Measurements from ENCODE around the gene C6orf141.

Gene C6orf141

GRCh38 chr6:49528571-49528970 is 21.9 kb upstream of the C6orf141 start:
- Histone ChIP-seq H3K9me3 (ENCODE audit: insufficient read depth, low read depth, low read length) (no peaks in the 10 kb centered on the region), H3K9ac (ENCODE audit: low read depth, low read length, poor library complexity, severe bottlenecking) (no peak overlapping the region), H3K4me2 (ENCODE audit: low read depth, low read length, poor library complexity, severe bottlenecking) (no peak overlapping the region), H3K36me3 (ENCODE audit: insufficient read depth, low read length) (no peaks in the 10 kb centered on the region), H2AFZ (ENCODE audit: low read length) (no peak overlapping the region), H3K9me2 (replicated peaks; ENCODE audit: low read depth, low read length) (no peaks in the 10 kb centered on the region), H3K4me1 (ENCODE audit: insufficient read depth, low read length, poor library complexity, severe bottlenecking) (no peaks in the 10 kb centered on the region), H3K27me3 (ENCODE audit: insufficient read depth, low read length, poor library complexity, severe bottlenecking) (no peaks in the 10 kb centered on the region), H4K20me1 (ENCODE audit: insufficient read depth, low read length, poor library complexity, severe bottlenecking) (no peaks in the 10 kb centered on the region), H3K79me2 (ENCODE audit: insufficient read depth, low read length) (no peaks in the 10 kb centered on the region), H3F3A (ENCODE audit: low read depth) (no peaks in the 10 kb centered on the region), H3K4me3 (ENCODE audit: low read length, poor library complexity, severe bottlenecking) (no peak overlapping the region)
- TF ChIP-seq EZH2phosphoT487 (IDR thresholded peaks at IDR 0.05; ENCODE audit: borderline replicate concordance), result no peak
- TF ChIP-seq CTCF (conservative IDR thresholded peaks at IDR 0.05; ENCODE audit: low read length), result no peak

DNA sequence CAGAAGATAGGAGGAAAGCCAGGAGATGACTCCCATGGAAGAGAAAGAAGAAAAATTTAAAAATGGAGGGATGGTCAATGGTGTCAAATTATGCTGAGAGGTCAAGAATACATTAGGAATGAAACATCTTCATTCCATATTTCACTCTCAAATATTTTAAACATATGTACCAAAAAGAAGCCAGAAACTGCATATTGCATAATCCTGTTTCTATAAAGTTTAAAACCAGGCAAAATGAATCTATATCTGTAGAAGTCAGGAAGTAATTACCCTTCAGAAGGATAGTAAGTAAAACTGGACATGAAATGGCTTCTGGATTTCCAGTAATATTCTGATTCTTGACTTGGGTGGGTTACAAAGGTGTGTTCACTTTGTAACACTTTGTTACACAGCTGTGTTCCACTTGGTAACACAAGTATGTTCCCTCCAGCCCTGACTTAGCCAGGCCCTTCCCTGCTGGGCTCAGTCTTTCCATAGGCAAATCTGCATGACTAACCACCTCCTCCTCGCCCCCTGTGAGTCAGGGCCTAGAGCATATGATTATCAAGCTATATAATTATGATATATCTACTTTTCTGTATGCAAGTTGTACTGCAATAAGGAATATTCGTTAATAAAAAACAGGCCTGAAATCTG is 20.2 kb upstream of the C6orf141 start:
- H4K20me1 ChIP-seq (ENCODE audit: insufficient read depth, low read length, poor library complexity, severe bottlenecking), result no peaks in the 10 kb centered on the region
- H3K9ac ChIP-seq (ENCODE audit: low read depth, low read length, poor library complexity, severe bottlenecking), result no peak overlapping the region
- H2AFZ ChIP-seq (ENCODE audit: low read length), result no peak overlapping the region
- no peaks in the 10 kb centered on the region for H3F3A ChIP-seq (ENCODE audit: low read depth)
- no peaks in the 10 kb centered on the region for H3K27me3 ChIP-seq (ENCODE audit: insufficient read depth, low read length, poor library complexity, severe bottlenecking)
- no peaks in the 10 kb centered on the region for H3K9me2 ChIP-seq (replicated peaks; ENCODE audit: low read depth, low read length)
- no peaks in the 10 kb centered on the region for H3K79me2 ChIP-seq (ENCODE audit: insufficient read depth, low read length)
- TF ChIP-seq EZH2phosphoT487 (IDR thresholded peaks at IDR 0.05; ENCODE audit: borderline replicate concordance) (no peak), CTCF (conservative IDR thresholded peaks at IDR 0.05; ENCODE audit: low read length) (no peak)
- H3K9me3 ChIP-seq (ENCODE audit: insufficient read depth, low read depth, low read length), result no peaks in the 10 kb centered on the region
- no peak overlapping the region for H3K4me2 ChIP-seq (ENCODE audit: low read depth, low read length, poor library complexity, severe bottlenecking)
- no peaks in the 10 kb centered on the region for H3K36me3 ChIP-seq (ENCODE audit: insufficient read depth, low read length)
- H3K4me1 ChIP-seq (ENCODE audit: insufficient read depth, low read length, poor library complexity, severe bottlenecking), result no peaks in the 10 kb centered on the region
- H3K4me3 ChIP-seq (ENCODE audit: low read length, poor library complexity, severe bottlenecking), result no peak overlapping the region

GRCh38 chr6:49531774-49532569 is 18.5 kb upstream of the C6orf141 start:
- Histone ChIP-seq H3K27me3 (ENCODE audit: insufficient read depth, low read length, poor library complexity, severe bottlenecking) (no peaks in the 10 kb centered on the region), H3K79me2 (ENCODE audit: insufficient read depth, low read length) (no peaks in the 10 kb centered on the region), H3K4me1 (ENCODE audit: insufficient read depth, low read length, poor library complexity, severe bottlenecking) (no peaks in the 10 kb centered on the region), H3K9ac (ENCODE audit: low read depth, low read length, poor library complexity, severe bottlenecking) (no peak overlapping the region), H3K36me3 (ENCODE audit: insufficient read depth, low read length) (no peaks in the 10 kb centered on the region), H3K4me2 (ENCODE audit: low read depth, low read length, poor library complexity, severe bottlenecking) (peak overlapping the region; percentile 29), H3F3A (ENCODE audit: low read depth) (no peaks in the 10 kb centered on the region), H3K9me2 (replicated peaks; ENCODE audit: low read depth, low read length) (no peaks in the 10 kb centered on the region), H2AFZ (ENCODE audit: low read length) (peak overlapping the region; percentile 74; the same call in 1 of the 2 replicates), H4K20me1 (ENCODE audit: insufficient read depth, low read length, poor library complexity, severe bottlenecking) (no peaks in the 10 kb centered on the region), H3K9me3 (ENCODE audit: insufficient read depth, low read depth, low read length) (no peaks in the 10 kb centered on the region), H3K4me3 (ENCODE audit: low read length, poor library complexity, severe bottlenecking) (peak overlapping the region; percentile 28)
- TF ChIP-seq EZH2phosphoT487 (IDR thresholded peaks at IDR 0.05; ENCODE audit: borderline replicate concordance) (no peak), CTCF (conservative IDR thresholded peaks at IDR 0.05; ENCODE audit: low read length) (peak; percentile 100)
